Articular chondrocyte of knee joint (primary cell): Measurements from ENCODE around the gene IFI44L. TPM values are rescaled to one million over a fixed set of nuclear protein-coding genes. Genes with fewer than 3 reads are reported as not detected.

Experiments used
- total RNA-seq: library from RNA; depleted of rRNA; stranded (reverse); fragments of >200 nt; gene quantifications from 2 replicates; pipeline ENCODE4 v1.2.3, GENCODE V29; 2012

IFI44L gene
- 4.8 and 21.2 TPM in 2 replicates for total RNA-seq

DNA sequence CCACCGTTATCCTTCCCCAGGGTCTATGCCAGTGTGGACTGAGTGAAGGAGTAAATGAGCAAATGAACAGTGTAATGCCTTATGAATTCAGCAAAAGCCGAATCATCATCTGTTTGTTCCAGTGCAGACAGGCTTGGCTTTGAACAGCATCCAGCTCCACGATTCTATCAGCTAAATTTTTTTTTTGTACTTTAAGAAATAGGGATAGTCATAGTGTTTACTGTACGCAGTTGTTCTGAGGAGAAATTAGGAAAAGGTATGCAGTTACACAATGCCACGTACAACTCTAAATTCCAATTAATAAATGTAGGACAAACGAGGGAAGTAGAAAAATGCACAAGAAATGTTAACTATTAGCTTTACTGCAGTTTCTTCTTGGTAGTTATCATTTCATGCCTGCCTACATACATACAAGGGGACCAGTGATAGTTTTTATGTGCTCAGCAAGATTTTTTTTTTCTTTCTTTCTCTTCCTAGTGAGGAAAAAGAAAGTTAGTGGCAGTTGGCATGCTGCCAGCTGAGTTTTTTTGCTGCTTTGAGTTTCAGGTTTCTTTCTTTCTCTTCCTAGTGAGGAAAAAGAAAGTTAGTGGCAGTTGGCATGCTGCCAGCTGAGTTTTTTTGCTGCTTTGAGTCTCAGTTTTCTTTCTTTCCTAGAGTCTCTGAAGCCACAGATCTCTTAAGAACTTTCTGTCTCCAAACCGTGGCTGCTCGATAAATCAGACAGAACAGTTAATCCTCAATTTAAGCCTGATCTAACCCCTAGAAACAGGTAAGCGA, at the start of gene IFI44L:
IFI44L (plus strand) TSS at position 646 of the 777 bp plus-strand sequence. CDS start 7,468 bp downstream, outside the sequence.

DNA sequence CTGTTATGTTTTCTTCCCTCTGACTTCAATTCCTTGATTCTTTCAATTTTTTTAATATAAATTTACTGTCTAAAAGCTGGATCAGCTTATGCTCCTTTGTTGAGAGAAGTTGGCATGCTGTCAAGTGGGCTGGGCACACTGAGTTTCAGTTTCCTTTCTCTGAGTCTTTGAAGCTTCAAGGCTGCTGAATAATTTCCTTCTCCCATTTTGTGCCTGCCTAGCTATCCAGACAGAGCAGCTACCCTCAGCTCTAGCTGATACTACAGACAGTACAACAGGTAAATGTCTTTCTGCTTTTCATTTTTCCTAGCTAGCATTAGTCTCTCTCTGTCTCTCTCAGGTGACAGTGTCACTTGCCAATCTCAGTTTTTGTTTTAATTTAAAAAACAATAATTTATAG, 29.4 kb downstream of the IFI44L start, which contains the start of gene IFI44:
IFI44 (plus strand) TSS at position 204 of the 400 bp plus-strand sequence. CDS start 365 bp downstream, outside the sequence.

Other genes with a start within 250 kb of the IFI44L start
- 82.3 and 101 TPM in 2 replicates for gene PTGFR, start 129.5 kb upstream of the IFI44L start, total RNA-seq
- gene IFI44, start 29.4 kb downstream of the IFI44L start, total RNA-seq = 34.0 and 42.8 TPM in 2 replicates